A549 treated with ZK216348 at 1 μM for 4 hours (cell line): Measurements from ENCODE around the gene DDX21. TPM values are rescaled to one million over a fixed set of nuclear protein-coding genes. Genes with fewer than 3 reads are reported as not detected.

Experiments
- total RNA-seq: library from RNA; stranded (reverse); fragments of 200-300 nt; extraction: Qiagen RNA extraction; gene quantifications from 5 replicates; pipeline ENCODE4 v1.2.3, GENCODE V29; 2022; ENCODE audit warnings: low read depth

Gene DDX21
- total RNA-seq: 96.2 to 176 TPM (median 128 TPM) in 5 replicates

GRCh38 chr10:68955832-68956532, at the start of gene DDX21:
DDX21 (plus strand) TSS chr10:68956170; CDS start chr10:68956226, 56 bp downstream.

GRCh38 chr10:68988530-68989316, 32.8 kb downstream of the DDX21 start, which contains the start of gene KIFBP:
KIFBP (plus strand) TSS chr10:68988803; CDS start chr10:68988833, 30 bp downstream.

Other genes with a start within 250 kb of the DDX21 start
- gene CCAR1, start 234.9 kb upstream of the DDX21 start, total RNA-seq: 56.2 to 119 TPM (median 67.6 TPM) in 5 replicates
- gene STOX1, start 128.6 kb upstream of the DDX21 start, total RNA-seq: 0.52 to 1.1 TPM (median 0.74 TPM) in 5 replicates
- gene DDX50, start 54.9 kb upstream of the DDX21 start, total RNA-seq: 30.4 to 47.6 TPM (median 35.2 TPM) in 5 replicates
- 34.6 to 51.7 TPM (median 43.5 TPM) in 5 replicates for gene KIFBP, start 32.6 kb downstream of the DDX21 start, total RNA-seq
- gene SRGN, start 131.9 kb downstream of the DDX21 start, total RNA-seq: 65.0 to 99.8 TPM (median 67.3 TPM) in 5 replicates
- 38.1 to 94.4 TPM (median 47.5 TPM) in 5 replicates for gene VPS26A, start 168.0 kb downstream of the DDX21 start, total RNA-seq
- gene SUPV3L1, start 224.1 kb downstream of the DDX21 start, total RNA-seq: 30.8 to 36.3 TPM (median 32.4 TPM) in 5 replicates